ENCODE results near the gene MAP2K1. TPM values are rescaled to one million over a fixed set of nuclear protein-coding genes. Genes with fewer than 3 reads are reported as not detected.

Gene MAP2K1
- total RNA-seq, 4 donors from 2014 or later: 50.4 to 112 (median 69.5) TPM

DNA sequence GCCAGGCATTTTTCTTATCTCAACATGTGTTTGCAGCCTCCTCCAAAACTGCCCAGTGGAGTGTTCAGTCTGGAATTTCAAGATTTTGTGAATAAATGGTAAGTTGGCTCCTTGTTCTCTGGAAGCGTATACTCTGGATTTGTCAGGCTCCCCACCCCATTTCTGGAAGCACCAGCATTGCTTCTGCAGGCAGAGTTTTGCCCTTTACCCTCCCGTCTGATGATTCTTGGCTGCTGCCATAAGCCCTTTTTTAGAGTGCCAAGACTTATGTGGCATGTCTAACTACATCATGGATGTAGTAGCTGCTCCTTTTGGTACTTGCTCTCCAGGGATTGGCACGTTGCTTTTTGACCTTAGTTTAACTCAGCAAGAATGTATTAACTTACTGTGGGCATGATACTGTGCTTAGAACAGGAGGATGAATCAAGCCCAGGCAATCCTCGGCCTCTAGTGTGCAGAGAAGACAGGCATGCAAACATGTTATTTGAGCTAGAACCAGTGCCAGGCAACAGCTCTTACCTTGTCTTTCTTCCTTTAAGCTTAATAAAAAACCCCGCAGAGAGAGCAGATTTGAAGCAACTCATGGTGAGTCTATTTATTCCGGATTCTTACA, 102.6 kb downstream of the MAP2K1 start:
- DNase-seq (no peak), ATAC-seq (peak in 1 of 2 donors; percentile 54)
- in situ Hi-C loops (cut with MboI; ENCODE audit: low sequenced_read_pairs in 4 of 4) (loop anchor here in 1 of 4 donors (5.0 kb wide), 1 partner anchor 102 kb away; the partner anchor contains the start of gene MAP2K1), intact Hi-C loops (cut with DNase I; ENCODE audit: low total_unique reads) (loop anchor here (5.0 kb wide), 1 partner anchor 82 kb away; no protein-coding TSS in a partner anchor)
- TF ChIP-seq, protein P1, sequence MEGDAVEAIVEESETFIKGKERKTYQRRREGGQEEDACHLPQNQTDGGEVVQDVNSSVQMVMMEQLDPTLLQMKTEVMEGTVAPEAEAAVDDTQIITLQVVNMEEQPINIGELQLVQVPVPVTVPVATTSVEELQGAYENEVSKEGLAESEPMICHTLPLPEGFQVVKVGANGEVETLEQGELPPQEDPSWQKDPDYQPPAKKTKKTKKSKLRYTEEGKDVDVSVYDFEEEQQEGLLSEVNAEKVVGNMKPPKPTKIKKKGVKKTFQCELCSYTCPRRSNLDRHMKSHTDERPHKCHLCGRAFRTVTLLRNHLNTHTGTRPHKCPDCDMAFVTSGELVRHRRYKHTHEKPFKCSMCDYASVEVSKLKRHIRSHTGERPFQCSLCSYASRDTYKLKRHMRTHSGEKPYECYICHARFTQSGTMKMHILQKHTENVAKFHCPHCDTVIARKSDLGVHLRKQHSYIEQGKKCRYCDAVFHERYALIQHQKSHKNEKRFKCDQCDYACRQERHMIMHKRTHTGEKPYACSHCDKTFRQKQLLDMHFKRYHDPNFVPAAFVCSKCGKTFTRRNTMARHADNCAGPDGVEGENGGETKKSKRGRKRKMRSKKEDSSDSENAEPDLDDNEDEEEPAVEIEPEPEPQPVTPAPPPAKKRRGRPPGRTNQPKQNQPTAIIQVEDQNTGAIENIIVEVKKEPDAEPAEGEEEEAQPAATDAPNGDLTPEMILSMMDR (IDR thresholded peaks at IDR 0.05 in 4 of 5, conservative IDR thresholded peaks at IDR 0.05 in 1 of 5): no peak
- TF ChIP-seq POLR2A (IDR thresholded peaks at IDR 0.05): no peak
- Histone ChIP-seq H3K27me3 (no peaks in the 10 kb centered on the region), H3K9me3 (no peaks in the 10 kb centered on the region), H3K27ac (no peak overlapping the region), H3K36me3 (peaks cover 0 to 92% of the 10 kb centered on the region in 2 donors), H3K4me1 (peaks cover 4 to 17% of the 10 kb centered on the region in 2 donors), H3K4me3 (no peak overlapping the region)

DNA sequence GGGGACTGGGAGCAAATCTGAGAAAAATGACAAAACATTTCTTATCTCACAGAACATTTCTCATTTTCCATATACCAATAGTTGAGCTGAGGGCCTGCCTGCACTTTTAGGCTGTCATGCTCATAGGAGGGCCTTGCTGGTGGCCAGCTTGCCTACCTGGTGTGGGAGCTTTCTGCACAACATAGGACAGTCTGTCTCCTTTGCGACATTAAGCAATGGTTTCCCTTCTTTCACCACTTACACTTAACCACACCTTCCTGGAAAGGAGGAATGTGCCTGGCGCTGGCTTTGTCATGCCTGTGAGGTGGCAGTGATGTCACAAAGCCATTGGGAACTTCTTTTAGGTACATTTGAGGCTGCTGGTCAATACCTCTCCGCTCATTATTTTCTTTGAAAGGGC, 105.1 kb downstream of the MAP2K1 start:
- Histone ChIP-seq H3K36me3 (peaks cover 0 to 82% of the 10 kb centered on the region in 2 donors), H3K4me3 (no peak overlapping the region), H3K27ac (peak overlapping the region in 1 of 4 donors; percentile 17), H3K9me3 (no peaks in the 10 kb centered on the region), H3K27me3 (no peaks in the 10 kb centered on the region), H3K4me1 (peaks cover 15 to 26% of the 10 kb centered on the region in 2 donors)
- in situ Hi-C loops (cut with MboI; ENCODE audit: low sequenced_read_pairs in 4 of 4) (loop anchor here in 1 of 4 donors (10.0 kb wide), 1 partner anchor 107 kb away; the partner anchor contains the start of gene MAP2K1), intact Hi-C loops (cut with DNase I; ENCODE audit: low total_unique reads) (loop anchor here (10.0 kb wide), 3 partner anchors 137 to 1307 kb away; partner anchors contain the start of genes CLPX, RAB11A and TIPIN)
- ATAC-seq: peak in 1 of 2 donors; percentile 32
- DNase-seq: no peak
- no peak for TF ChIP-seq POLR2A (IDR thresholded peaks at IDR 0.05)
- TF ChIP-seq, protein P1 (IDR thresholded peaks at IDR 0.05 in 4 of 5, conservative IDR thresholded peaks at IDR 0.05 in 1 of 5): no peak

DNA sequence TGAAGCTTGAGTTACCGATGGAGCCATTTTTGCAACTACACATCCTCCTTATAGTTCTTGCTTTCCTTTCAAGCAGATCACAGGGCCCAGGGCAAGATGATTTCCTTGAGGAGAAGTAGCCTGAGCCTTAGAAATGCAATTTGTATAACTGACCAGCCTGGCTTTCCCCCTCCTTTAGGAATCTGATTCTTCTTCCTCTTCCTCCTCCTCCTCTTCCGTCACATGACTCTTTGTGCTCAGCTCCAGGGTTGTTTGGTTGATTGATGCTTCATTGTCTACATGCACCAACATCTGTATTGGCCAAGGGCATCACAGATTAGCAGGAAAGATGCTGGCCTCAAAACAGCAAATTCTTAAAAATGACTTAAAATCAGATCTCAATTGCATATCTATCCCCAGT, 107.5 kb downstream of the MAP2K1 start:
- TF ChIP-seq, protein P1 (IDR thresholded peaks at IDR 0.05 in 4 of 5, conservative IDR thresholded peaks at IDR 0.05 in 1 of 5): no peak
- no peak for TF ChIP-seq POLR2A (IDR thresholded peaks at IDR 0.05)
- in situ Hi-C loops (cut with MboI; ENCODE audit: low sequenced_read_pairs in 4 of 4) (loop anchor here in 1 of 4 donors (10.0 kb wide), 1 partner anchor 109 kb away; the partner anchor contains the start of gene MAP2K1), intact Hi-C loops (cut with DNase I; ENCODE audit: low total_unique reads) (loop anchor here (10.0 kb wide), 3 partner anchors 139 to 1309 kb away; partner anchors contain the start of genes CLPX, RAB11A and TIPIN)

DNA sequence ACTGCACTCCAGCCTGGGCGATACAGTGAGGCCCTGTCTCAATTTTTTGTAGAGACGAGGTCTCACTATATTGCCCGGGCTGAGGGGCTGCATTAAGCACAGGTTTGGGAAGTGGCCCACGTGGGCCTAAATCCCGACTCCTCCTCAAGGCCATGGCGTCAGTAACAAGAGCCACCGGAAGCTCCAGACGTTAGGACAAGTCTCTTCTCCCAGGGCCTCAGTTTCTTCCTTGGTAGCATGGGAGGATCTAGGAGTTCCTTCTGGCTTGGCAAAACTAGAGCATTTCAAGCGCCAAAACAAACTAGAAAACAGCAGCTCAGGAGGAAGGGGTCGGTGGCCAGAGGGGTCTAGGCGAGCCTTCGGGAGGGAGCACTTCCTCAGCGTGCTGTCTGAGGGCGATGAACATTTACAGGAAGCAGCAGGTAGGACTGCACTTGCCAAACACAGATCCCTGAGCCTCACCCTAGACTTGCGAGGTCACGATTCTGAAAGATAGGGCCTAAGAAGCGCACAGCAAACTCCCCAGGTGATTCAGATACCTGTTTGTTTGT, 110.3 kb downstream of the MAP2K1 start:
- Histone ChIP-seq H3K4me1 (peaks cover 21 to 25% of the 10 kb centered on the region in 2 donors), H3K36me3 (peaks cover 3 to 69% of the 10 kb centered on the region in 2 donors), H3K27me3 (no peaks in the 10 kb centered on the region), H3K4me3 (peak overlapping the region; percentile 72 to 96 (median 88)), H3K9me3 (no peaks in the 10 kb centered on the region), H3K27ac (peak overlapping the region; percentile 90 to 95 (median 92))
- ATAC-seq (peak; percentile 22 to 33), DNase-seq (no peak)
- no peak for TF ChIP-seq POLR2A (IDR thresholded peaks at IDR 0.05)
- TF ChIP-seq, protein P1 (IDR thresholded peaks at IDR 0.05 in 4 of 5, conservative IDR thresholded peaks at IDR 0.05 in 1 of 5): no peak
- intact Hi-C loops (cut with DNase I; ENCODE audit: low total_unique reads): loop anchor here (1.0 to 10.0 kb wide), 5 partner anchors 111 to 1312 kb away; partner anchors contain the start of genes CLPX, DIS3L, MAP2K1 and RAB11A
- in situ Hi-C loops (cut with MboI; ENCODE audit: low sequenced_read_pairs in 4 of 4): loop anchor here in 2 of 4 donors (5.0 to 10.0 kb wide), 2 partner anchors 110 to 112 kb away; partner anchors contain the start of gene MAP2K1 (in 2 of the 2)

More for the DNA sequence above, 107.5 kb downstream of the MAP2K1 start:
- H3K36me3 ChIP-seq: peaks cover 0 to 69% of the 10 kb centered on the region in 2 donors
- no peak overlapping the region for H3K4me3 ChIP-seq
- no peaks in the 10 kb centered on the region for H3K9me3 ChIP-seq
- no peak for ATAC-seq
- no peak overlapping the region for H3K27ac ChIP-seq
- H3K4me1 ChIP-seq: peaks cover 25 to 33% of the 10 kb centered on the region in 2 donors
- no peak for DNase-seq
- no peaks in the 10 kb centered on the region for H3K27me3 ChIP-seq

Measured in gastrocnemius medialis (tissue), 4 donors.